Left ventricle myocardium inferior (tissue), 1 donor: ENCODE data around the gene ZBTB21. TPM values are rescaled to one million over a fixed set of nuclear protein-coding genes. Genes with fewer than 3 reads are reported as not detected.

Source experiments
- DNase-seq: peaks from one replicate; pipeline ENCODE4 v3.0.0-alpha.2; 2020
- H3K27ac ChIP-seq: fragments of 200-600 bp; replicated peaks from 2 replicates; pipeline ENCODE4 v1.8.0; 2021
- H3K27me3 ChIP-seq: fragments of 200-600 bp; 2 replicates; pipeline ENCODE4 v1.8.0; 2021; ENCODE audit warnings: low read depth
- H3K36me3 ChIP-seq: fragments of 200-600 bp; 2 replicates; pipeline ENCODE4 v1.8.0; 2021
- H3K4me1 ChIP-seq: fragments of 200-600 bp; 2 replicates; pipeline ENCODE4 v1.8.0; 2021
- H3K4me3 ChIP-seq: fragments of 200-600 bp; 2 replicates; pipeline ENCODE4 v1.8.0; 2021; ENCODE audit warnings: mild to moderate bottlenecking, moderate library complexity
- H3K9me3 ChIP-seq: fragments of 200-600 bp; replicated peaks from 2 replicates; pipeline ENCODE4 v1.8.0; 2021
- intact Hi-C: fragments of 100-400 bp; cut with micrococcal nuclease; formaldehyde crosslinking; loops from one replicate; pipeline ENCODE4 v1.11.0; 2022
- total RNA-seq: library from RNA; stranded (reverse); fragmentation: NEBNext Ultra II Directional; extraction: Animal tissue kit (Norgen Biotek cat#: 25700); gene quantifications from one replicate; pipeline ENCODE4 v1.2.1, GENCODE V29; 2021
- TF ChIP-seq, protein P1 (sequence below): fragments of 200-600 bp; IDR thresholded peaks from 2 replicates; pipeline ENCODE4 v1.8.0; 2021; ENCODE audit warnings: antibody characterized with exemption, mild to moderate bottlenecking, borderline replicate concordance
- donor health status: DM: no; HTN: yes; CAD: no; lungs with severe emphysema.

The ZBTB21 gene
- total RNA-seq, 1 donor from 2014 or later: 4.9 TPM

DNA sequence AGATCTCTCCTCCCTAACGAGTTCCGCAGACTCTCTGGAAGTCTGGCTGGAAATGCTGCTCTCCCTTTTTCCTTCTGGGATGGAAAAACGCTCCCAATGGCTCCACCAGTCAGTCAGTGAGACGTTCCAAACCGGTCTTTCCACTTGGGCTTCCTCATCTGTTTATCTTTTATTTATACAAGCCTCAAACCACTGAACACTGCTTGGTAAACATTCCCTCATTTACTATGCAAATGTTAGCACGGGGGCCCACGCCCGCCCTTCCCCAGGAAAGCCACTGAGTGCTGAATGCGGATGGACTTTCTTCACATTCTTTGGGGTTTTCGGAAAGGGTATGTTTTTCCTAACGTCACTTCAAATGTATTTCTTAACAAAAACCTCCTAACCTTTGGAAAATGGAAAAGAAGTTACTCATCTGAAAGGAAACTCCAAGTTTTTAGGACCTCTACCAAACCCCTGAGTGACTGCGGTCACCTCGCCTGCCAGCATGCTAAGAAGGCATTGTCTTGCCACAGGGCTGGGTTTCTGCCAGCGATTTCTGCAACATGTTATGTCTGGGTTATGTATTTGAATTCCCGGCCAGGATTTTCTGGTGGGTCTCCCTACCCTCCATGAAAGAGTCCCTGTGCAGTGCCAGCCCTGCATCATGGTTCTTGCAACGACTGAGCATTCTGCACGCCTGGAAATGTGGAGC, 47.0 kb upstream of the ZBTB21 start:
- no peaks in the 10 kb centered on the region for H3K9me3 ChIP-seq
- peaks cover 86% of the 10 kb centered on the region for H3K27me3 ChIP-seq
- peak overlapping the region; percentile 3 for H3K27ac ChIP-seq
- TF ChIP-seq, protein P1, sequence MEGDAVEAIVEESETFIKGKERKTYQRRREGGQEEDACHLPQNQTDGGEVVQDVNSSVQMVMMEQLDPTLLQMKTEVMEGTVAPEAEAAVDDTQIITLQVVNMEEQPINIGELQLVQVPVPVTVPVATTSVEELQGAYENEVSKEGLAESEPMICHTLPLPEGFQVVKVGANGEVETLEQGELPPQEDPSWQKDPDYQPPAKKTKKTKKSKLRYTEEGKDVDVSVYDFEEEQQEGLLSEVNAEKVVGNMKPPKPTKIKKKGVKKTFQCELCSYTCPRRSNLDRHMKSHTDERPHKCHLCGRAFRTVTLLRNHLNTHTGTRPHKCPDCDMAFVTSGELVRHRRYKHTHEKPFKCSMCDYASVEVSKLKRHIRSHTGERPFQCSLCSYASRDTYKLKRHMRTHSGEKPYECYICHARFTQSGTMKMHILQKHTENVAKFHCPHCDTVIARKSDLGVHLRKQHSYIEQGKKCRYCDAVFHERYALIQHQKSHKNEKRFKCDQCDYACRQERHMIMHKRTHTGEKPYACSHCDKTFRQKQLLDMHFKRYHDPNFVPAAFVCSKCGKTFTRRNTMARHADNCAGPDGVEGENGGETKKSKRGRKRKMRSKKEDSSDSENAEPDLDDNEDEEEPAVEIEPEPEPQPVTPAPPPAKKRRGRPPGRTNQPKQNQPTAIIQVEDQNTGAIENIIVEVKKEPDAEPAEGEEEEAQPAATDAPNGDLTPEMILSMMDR: no peak
- intact Hi-C loops: no loop called here
- H3K36me3 ChIP-seq: no peaks in the 10 kb centered on the region
- H3K4me1 ChIP-seq: peaks cover 11% of the 10 kb centered on the region
- no peak for DNase-seq
- H3K4me3 ChIP-seq: no peak overlapping the region

DNA sequence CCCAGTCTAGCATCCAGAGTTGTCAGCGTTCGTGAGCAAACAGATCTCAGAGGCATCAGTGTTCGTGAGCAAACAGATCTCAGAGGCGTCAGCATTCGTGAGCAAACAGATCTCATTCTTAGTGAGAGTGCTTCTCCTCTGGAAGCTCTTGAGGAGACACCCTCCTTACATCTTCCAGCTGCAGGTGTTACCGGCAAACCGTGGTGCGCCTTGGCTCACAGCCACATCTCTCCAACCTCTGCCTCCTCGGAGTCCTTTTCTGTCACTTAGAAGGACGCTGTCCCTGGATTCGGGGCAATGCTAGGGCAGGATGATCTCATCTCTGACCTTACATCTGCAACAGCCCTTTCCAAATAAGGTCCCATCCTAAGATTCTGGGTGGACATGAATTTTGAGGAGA, 46.3 kb upstream of the ZBTB21 start:
- peaks cover 79% of the 10 kb centered on the region for H3K27me3 ChIP-seq
- no peaks in the 10 kb centered on the region for H3K9me3 ChIP-seq
- peak overlapping the region; percentile 3 for H3K27ac ChIP-seq
- H3K4me3 ChIP-seq: no peak overlapping the region
- TF ChIP-seq, protein P1: no peak
- peaks cover 11% of the 10 kb centered on the region for H3K4me1 ChIP-seq
- DNase-seq: no peak
- H3K36me3 ChIP-seq: no peaks in the 10 kb centered on the region
- intact Hi-C loops: no loop called here

DNA sequence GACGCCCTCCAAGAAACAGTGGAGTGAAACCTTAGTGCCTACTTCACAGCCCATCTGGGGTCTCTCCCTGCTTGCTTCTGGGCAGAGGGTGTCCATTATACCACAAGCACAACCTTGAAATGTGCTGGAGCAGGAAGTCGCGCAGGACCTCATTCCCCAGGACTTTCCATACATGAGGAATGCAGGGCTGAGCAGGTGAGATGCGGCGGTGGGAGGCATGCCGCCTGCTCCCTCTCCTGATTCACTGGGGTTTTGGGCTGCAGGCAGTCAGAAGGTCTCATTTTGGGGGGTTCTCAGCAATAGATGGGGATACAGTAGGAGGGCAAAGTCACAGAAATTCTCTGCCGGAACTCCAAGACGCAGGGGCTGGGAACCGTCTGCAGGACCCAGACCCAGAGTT, 45.3 kb upstream of the ZBTB21 start:
- DNase-seq: no peak
- intact Hi-C loops: no loop called here
- TF ChIP-seq, protein P1: no peak

DNA sequence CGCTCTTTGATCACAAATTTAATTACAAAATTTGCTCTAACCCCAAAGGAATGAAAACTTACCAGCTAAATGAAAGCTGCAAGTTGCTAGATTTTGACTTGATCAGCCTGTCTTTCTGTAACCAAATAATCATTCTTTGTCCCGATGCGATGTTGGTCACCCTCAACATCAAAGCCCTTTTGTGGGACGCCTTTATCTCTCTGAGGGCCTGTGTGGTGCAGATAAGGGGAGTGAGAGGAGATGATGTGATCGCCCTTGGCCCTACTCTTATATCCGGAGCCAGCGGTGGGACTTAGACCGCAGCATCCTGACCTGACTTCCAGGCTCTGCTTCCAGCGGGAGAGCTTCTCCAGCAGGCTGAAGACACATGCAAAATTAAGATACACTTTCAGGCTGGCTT, 41.6 kb upstream of the ZBTB21 start:
- no peak overlapping the region for H3K4me3 ChIP-seq
- peaks cover 42% of the 10 kb centered on the region for H3K27me3 ChIP-seq
- H3K27ac ChIP-seq: no peak overlapping the region
- intact Hi-C loops: no loop called here
- no peak for DNase-seq
- TF ChIP-seq, protein P1: no peak
- H3K9me3 ChIP-seq: no peaks in the 10 kb centered on the region
- H3K36me3 ChIP-seq: no peaks in the 10 kb centered on the region
- peaks cover 10% of the 10 kb centered on the region for H3K4me1 ChIP-seq

More for the DNA sequence above, 45.3 kb upstream of the ZBTB21 start:
- Histone ChIP-seq H3K9me3 (no peaks in the 10 kb centered on the region), H3K27ac (no peak overlapping the region), H3K4me1 (peaks cover 11% of the 10 kb centered on the region), H3K27me3 (peaks cover 69% of the 10 kb centered on the region), H3K36me3 (no peaks in the 10 kb centered on the region), H3K4me3 (no peak overlapping the region)

DNA sequence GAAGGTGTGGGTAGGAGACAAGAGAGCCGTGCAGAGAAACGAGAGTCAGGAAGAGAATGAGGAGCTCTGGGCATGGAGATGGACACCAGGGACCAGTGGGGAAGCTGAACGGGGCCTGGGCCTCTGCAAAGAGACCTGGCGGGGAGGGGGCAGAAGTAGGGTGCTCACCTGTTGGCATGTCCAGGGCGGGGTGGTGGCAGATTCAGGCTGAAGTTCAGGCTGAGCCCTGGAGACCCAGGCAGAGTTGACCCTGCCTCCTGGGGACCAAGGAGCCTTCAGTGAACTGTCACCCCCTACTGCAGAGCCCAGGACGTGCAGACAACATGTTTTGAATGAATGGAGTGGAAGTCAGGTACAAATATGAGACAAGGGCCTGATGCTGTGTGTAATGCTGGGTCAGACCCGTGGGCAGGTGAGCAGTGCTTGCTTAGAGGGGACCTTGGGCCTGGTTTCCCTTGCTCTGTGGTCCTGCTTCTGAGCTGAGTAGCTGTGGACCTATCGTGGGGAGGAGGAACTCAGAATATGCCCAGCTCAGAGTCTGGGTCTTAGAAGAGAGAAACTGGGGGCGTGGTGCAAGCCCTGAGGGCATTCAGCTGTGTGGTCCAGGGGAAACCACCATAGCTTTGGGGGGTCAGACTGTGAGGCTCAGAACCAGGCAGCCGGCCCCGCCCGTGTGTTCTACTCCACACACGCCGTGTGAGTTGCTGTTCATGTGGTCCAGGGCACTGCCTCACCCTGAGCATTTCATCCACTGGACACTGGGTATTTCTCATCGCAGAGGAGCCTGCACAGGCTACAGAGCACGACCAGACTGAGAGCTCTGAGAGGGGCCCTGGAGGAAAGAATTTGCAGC, 39.6 kb upstream of the ZBTB21 start:
- intact Hi-C loops: no loop called here
- no peak overlapping the region for H3K4me3 ChIP-seq
- H3K27me3 ChIP-seq: peaks cover 22% of the 10 kb centered on the region
- TF ChIP-seq, protein P1: no peak
- DNase-seq: no peak
- no peak overlapping the region for H3K27ac ChIP-seq
- no peaks in the 10 kb centered on the region for H3K36me3 ChIP-seq
- H3K9me3 ChIP-seq: no peaks in the 10 kb centered on the region
- H3K4me1 ChIP-seq: peaks cover 10% of the 10 kb centered on the region
